Right lobe of liver (tissue), 6 donors: ENCODE results near the gene SLC30A1. TPM values are rescaled to one million over a fixed set of nuclear protein-coding genes. Genes with fewer than 3 reads are reported as not detected.

ENCODE experiments used
- ATAC-seq, 4 donors: fragments of 200-7000 bp; cut with Tn5 transposase; one replicate each; pipeline ENCODE4 v1.9.1; 2020; ENCODE audit warnings: mild to moderate bottlenecking in 4 of 4, moderate library complexity in 4 of 4
- DNase-seq, 3 donors: peaks; one replicate each; pipeline ENCODE4 v3.0.0-alpha.2; 2020
- H3K27ac ChIP-seq, 3 donors: fragments of 200-600 bp; one replicate each; pipeline ENCODE4 v1.8.0; 2022
- H3K27me3 ChIP-seq, 2 donors: fragments of 200-600 bp; one replicate each; pipeline ENCODE4 v1.8.0; 2022
- H3K36me3 ChIP-seq, 4 donors: fragments of 200-600 bp; sonication (generic) in 1 of 4; one replicate each; pipeline versions ENCODE4 v1.5.1 to v1.8.0; 2017 to 2022; ENCODE audit warnings: control low read depth in 1 of 4
- H3K4me1 ChIP-seq, 4 donors: fragments of 200-600 bp; sonication (generic) in 1 of 4; one replicate each; pipeline versions ENCODE4 v1.5.1 to v1.8.0; 2017 to 2022; ENCODE audit warnings: control low read depth in 1 of 4
- H3K4me3 ChIP-seq, 3 donors: fragments of 200-600 bp; one replicate each; pipeline ENCODE4 v1.8.0; 2022
- H3K9me3 ChIP-seq, 4 donors: fragments of 200-600 bp; sonication (generic) in 1 of 4; one replicate each; pipeline versions ENCODE4 v1.5.1 to v1.8.0; 2017 to 2022; ENCODE audit warnings: control low read depth in 1 of 4
- POLR2A ChIP-seq: fragments of 450-650 bp; IDR thresholded peaks from one replicate; pipeline ENCODE4 v1.6.1; 2017; ENCODE audit warnings: antibody characterized with exemption, mild to moderate bottlenecking
- WGBS: methylation state at CpG from one replicate; pipeline ENCODE4 v1.1.6; 2018; ENCODE audit warnings: low coverage, low lambda C conversion rate; ENCODE audit not compliant: insufficient coverage; ENCODE audit errors: missing lambda C conversion rate; 5-methylcytosine and 5-hydroxymethylcytosine counted together
- intact Hi-C, 2 donors: fragments of 100-400 bp; cut with DNase I; formaldehyde crosslinking; loops; one replicate each; pipeline versions ENCODE4 v1.11.2 to v1.14.1; 2022
- total RNA-seq, 6 experiments: library from RNA; depleted of rRNA in 2 of 6; stranded (reverse); fragments of >200 nt in 2 of 6; fragmentation: NEBNext Ultra II Directional in 3 of 6; extraction: Animal tissue kit (Norgen Biotek cat#: 25700) in 3 of 6; gene quantifications; one replicate each; pipeline versions ENCODE4 v1.1.0 to v1.2.4, GENCODE V29; 2016 to 2023
- TF ChIP-seq, protein P1 (sequence below), 4 donors: fragments of 200-600 bp in 3 of 4; fragments of 450-650 bp in 1 of 4; IDR thresholded peaks; one replicate each; pipeline versions ENCODE4 v1.5.1 to v1.8.0; 2016 to 2022; ENCODE audit warnings: antibody characterized with exemption in 4 of 4, mild to moderate bottlenecking in 2 of 4
- donor health status: DM: no; HTN: yes; CAD: no.
- donor health status: DM: no; HTN: no; CAD: no.
- donor health status: DM: no; HTN: no; CAD: no.
- donor health status: DM: no; HTN: yes; CAD: no.
- donor health status: DM: no; HTN: yes; CAD: no.

Gene SLC30A1
- total RNA-seq, 6 experiments from 2014 or later, result 23.2 to 72.9 (median 48.2) TPM

DNA sequence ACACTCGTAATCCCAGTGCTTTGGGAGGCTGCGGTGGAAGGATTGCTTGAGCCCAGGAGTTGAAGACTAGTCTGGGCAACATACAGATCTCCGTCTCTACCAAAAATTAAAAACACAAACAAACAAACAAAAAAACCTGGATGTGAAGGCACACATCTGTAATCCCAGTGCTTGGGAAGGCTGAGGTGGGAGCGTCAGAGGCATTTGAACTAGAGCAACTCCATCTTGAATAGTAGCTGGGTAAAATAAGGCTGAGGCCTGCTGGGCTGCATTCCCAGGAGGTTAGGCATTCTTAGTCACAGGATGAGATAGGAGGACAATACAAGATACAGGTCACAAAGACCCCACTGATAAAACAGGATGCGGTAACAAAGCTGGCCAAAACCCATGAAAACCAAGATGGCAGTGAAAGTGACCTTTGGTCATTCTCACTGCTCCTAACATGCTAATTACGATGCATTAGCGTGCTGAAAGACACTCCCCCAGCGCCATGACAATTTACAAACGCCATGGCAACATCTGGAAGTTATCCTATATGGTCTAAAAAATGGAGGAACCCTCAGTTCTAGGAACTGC, 53.8 kb downstream of the SLC30A1 start:
- Histone ChIP-seq H3K4me1 (peaks cover 0 to 44% (median 21%) of the 10 kb centered on the region in 4 donors), H3K27ac (no peak overlapping the region), H3K9me3 (no peaks in the 10 kb centered on the region), H3K36me3 (no peaks in the 10 kb centered on the region), H3K4me3 (no peak overlapping the region), H3K27me3 (no peaks in the 10 kb centered on the region)
- 94% methylated on average over 6 of the region's 9 CpGs for WGBS
- no peak for ATAC-seq
- no peak for DNase-seq
- intact Hi-C loops, result no loop called here
- no peak for TF ChIP-seq POLR2A
- TF ChIP-seq, protein P1, sequence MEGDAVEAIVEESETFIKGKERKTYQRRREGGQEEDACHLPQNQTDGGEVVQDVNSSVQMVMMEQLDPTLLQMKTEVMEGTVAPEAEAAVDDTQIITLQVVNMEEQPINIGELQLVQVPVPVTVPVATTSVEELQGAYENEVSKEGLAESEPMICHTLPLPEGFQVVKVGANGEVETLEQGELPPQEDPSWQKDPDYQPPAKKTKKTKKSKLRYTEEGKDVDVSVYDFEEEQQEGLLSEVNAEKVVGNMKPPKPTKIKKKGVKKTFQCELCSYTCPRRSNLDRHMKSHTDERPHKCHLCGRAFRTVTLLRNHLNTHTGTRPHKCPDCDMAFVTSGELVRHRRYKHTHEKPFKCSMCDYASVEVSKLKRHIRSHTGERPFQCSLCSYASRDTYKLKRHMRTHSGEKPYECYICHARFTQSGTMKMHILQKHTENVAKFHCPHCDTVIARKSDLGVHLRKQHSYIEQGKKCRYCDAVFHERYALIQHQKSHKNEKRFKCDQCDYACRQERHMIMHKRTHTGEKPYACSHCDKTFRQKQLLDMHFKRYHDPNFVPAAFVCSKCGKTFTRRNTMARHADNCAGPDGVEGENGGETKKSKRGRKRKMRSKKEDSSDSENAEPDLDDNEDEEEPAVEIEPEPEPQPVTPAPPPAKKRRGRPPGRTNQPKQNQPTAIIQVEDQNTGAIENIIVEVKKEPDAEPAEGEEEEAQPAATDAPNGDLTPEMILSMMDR (IDR thresholded peaks at IDR 0.05), result no peak

- Histone ChIP-seq H3K27me3 (no peaks in the 10 kb centered on the region), H3K4me1 (peaks cover 0 to 51% (median 21%) of the 10 kb centered on the region in 4 donors), H3K9me3 (no peaks in the 10 kb centered on the region), H3K27ac (peak overlapping the region in 1 of 3 donors; percentile 22), H3K36me3 (no peaks in the 10 kb centered on the region), H3K4me3 (no peak overlapping the region)
- ATAC-seq (peak in 3 of 4 donors; percentile 30 to 55 (median 51)), DNase-seq (peak in 2 of 3 donors; percentile 72 to 76)
- intact Hi-C loops, result no loop called here
- TF ChIP-seq, protein P1 (IDR thresholded peaks at IDR 0.05), result no peak
- no peak for TF ChIP-seq POLR2A
- 59% methylated on average over 5 of the region's 10 CpGs for WGBS
Measured at GRCh38 chr1:211524521-211524920, 54.4 kb downstream of the SLC30A1 start.

DNA sequence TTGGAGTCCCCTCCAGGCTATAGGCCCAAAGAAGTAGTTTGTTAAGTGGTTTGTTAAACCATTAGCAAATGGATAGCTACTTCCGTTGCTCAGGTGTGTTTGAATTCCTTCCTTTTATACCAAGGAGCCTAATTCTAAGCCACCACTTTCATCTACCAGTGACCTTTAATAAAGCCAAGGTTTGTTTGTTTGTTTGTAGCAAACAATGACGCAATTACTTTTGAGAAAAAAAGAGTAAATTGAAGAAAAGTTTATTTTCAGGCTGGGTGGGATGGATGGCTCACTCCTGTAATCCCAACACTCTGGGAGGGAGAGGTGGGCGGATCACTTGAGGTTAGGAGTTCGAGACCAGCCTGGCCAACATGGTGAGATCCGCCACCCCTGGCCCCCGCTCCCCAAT, 56.2 kb downstream of the SLC30A1 start:
- intact Hi-C loops, result no loop called here
- no peak for DNase-seq
- no peak for TF ChIP-seq POLR2A
- peak in 1 of 4 donors; percentile 1 for ATAC-seq
- H3K4me3 ChIP-seq, result no peak overlapping the region
- H3K4me1 ChIP-seq, result peaks cover 0 to 67% (median 27%) of the 10 kb centered on the region in 4 donors
- WGBS, result 36% methylated on average over 6 of the region's 6 CpGs
- H3K9me3 ChIP-seq, result no peaks in the 10 kb centered on the region
- no peaks in the 10 kb centered on the region for H3K27me3 ChIP-seq
- peak overlapping the region in 2 of 3 donors; percentile 38 to 70 for H3K27ac ChIP-seq
- H3K36me3 ChIP-seq, result no peaks in the 10 kb centered on the region

Other genes with a start within 250 kb of the SLC30A1 start
- not detected for gene RD3, start 87.0 kb downstream of the SLC30A1 start, total RNA-seq
- gene NEK2, start 96.5 kb upstream of the SLC30A1 start, total RNA-seq, result under 1 TPM in 5 of 6 experiments, not detected in 1; 0.22 to 0.80 (median 0.50) TPM